ENCODE data around the gene AMPH. TPM values are rescaled to one million over a fixed set of nuclear protein-coding genes. Genes with fewer than 3 reads are reported as not detected.

The AMPH gene
- total RNA-seq, 4 donors from 2014 or later = 1.9 to 8.9 (median 4.6) TPM

- WGBS, 2 donors = 69 to 80% methylated on average over 7 to 8 of the region's 8 CpGs
- intact Hi-C loops (cut with DNase I) = no loop called here
- Histone ChIP-seq H3K27me3 (no peaks in the 10 kb centered on the region), H3K9me3 (no peaks in the 10 kb centered on the region), H3K4me1 (no peaks in the 10 kb centered on the region), H3K4me3 (replicated peaks in 1 of 3) (no peak overlapping the region), H3K36me3 (no peaks in the 10 kb centered on the region), H3K27ac (no peak overlapping the region)
- TF ChIP-seq CTCF (IDR thresholded peaks at IDR 0.05) (peak; percentile 54 to 82 (median 74)), POLR2A (IDR thresholded peaks at IDR 0.05) (no peak)
- peak; percentile 65 to 79 for DNase-seq
These were observed 295.6 kb downstream of the AMPH start for GRCh38 chr7:38335492-38336147.

- H3K4me1 ChIP-seq = no peaks in the 10 kb centered on the region
- H3K9me3 ChIP-seq = no peaks in the 10 kb centered on the region
- intact Hi-C loops (cut with DNase I) = no loop called here
- H3K4me3 ChIP-seq (replicated peaks in 1 of 3) = no peak overlapping the region
- H3K27ac ChIP-seq = no peak overlapping the region
- TF ChIP-seq CTCF (IDR thresholded peaks at IDR 0.05) = no peak
- TF ChIP-seq POLR2A (IDR thresholded peaks at IDR 0.05) = no peak
- H3K27me3 ChIP-seq = no peaks in the 10 kb centered on the region
- DNase-seq = no peak
- no peaks in the 10 kb centered on the region for H3K36me3 ChIP-seq
- 71 to 91% methylated on average over 2 of the region's 2 CpGs for WGBS, 2 donors
These were observed 296.1 kb downstream of the AMPH start for GRCh38 chr7:38335128-38335491.

- TF ChIP-seq POLR2A (IDR thresholded peaks at IDR 0.05) (no peak), CTCF (IDR thresholded peaks at IDR 0.05) (no peak)
- no peak overlapping the region for H3K4me3 ChIP-seq (replicated peaks in 1 of 3)
- intact Hi-C loops (cut with DNase I) = no loop called here
- H3K27ac ChIP-seq = no peak overlapping the region
- DNase-seq = no peak
- H3K27me3 ChIP-seq = no peaks in the 10 kb centered on the region
- H3K9me3 ChIP-seq = no peaks in the 10 kb centered on the region
- no peaks in the 10 kb centered on the region for H3K36me3 ChIP-seq
- no peaks in the 10 kb centered on the region for H3K4me1 ChIP-seq
These were observed 297.0 kb downstream of the AMPH start for GRCh38 chr7:38334163-38334562.

Small RNA genes within 50 kb of the gene (small RNA-seq; reads per million reads assigned to genes)
- gene RN7SL83P = not detected
- gene TRGV6 = not detected

Measured in thyroid gland (tissue), 4 donors.